OCI-LY3 (cell line): ENCODE results near the gene ATP10A.

ENCODE experiments used
- EZH2phosphoT487 ChIP-seq: fragments of 200-600 bp; shearing (Covaris generic); IDR thresholded peaks from 2 replicates; pipeline ENCODE4 v1.6.1; 2018; ENCODE audit warnings: antibody characterized with exemption, mixed run types, low read depth
- TF ChIP-seq, protein P1 (sequence below): fragments of 200-600, 300-600 bp; sonication (generic); IDR thresholded peaks from 2 replicates; pipeline ENCODE4 v1.5.1; 2014; ENCODE audit warnings: antibody characterized with exemption, low read length, low read depth

- no peak for TF ChIP-seq EZH2phosphoT487
- TF ChIP-seq, protein P1, sequence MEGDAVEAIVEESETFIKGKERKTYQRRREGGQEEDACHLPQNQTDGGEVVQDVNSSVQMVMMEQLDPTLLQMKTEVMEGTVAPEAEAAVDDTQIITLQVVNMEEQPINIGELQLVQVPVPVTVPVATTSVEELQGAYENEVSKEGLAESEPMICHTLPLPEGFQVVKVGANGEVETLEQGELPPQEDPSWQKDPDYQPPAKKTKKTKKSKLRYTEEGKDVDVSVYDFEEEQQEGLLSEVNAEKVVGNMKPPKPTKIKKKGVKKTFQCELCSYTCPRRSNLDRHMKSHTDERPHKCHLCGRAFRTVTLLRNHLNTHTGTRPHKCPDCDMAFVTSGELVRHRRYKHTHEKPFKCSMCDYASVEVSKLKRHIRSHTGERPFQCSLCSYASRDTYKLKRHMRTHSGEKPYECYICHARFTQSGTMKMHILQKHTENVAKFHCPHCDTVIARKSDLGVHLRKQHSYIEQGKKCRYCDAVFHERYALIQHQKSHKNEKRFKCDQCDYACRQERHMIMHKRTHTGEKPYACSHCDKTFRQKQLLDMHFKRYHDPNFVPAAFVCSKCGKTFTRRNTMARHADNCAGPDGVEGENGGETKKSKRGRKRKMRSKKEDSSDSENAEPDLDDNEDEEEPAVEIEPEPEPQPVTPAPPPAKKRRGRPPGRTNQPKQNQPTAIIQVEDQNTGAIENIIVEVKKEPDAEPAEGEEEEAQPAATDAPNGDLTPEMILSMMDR = no peak
Observed at GRCh38 chr15:25674913-25675312, 188.2 kb downstream of the ATP10A start.
